Erythroblast (primary cell): Measurements from ENCODE around the gene PTPRM.

ENCODE experiments used
- GATA1 ChIP-seq: IDR thresholded peaks from 2 replicates; pipeline ENCODE4 v1.6.1; 2011; ENCODE audit warnings: low read depth, mild to moderate bottlenecking, control low read depth, low read length, moderate library complexity
- POLR2A ChIP-seq: IDR thresholded peaks from 2 replicates; pipeline ENCODE4 v1.6.1; 2011; ENCODE audit warnings: mild to moderate bottlenecking, low read length

DNA sequence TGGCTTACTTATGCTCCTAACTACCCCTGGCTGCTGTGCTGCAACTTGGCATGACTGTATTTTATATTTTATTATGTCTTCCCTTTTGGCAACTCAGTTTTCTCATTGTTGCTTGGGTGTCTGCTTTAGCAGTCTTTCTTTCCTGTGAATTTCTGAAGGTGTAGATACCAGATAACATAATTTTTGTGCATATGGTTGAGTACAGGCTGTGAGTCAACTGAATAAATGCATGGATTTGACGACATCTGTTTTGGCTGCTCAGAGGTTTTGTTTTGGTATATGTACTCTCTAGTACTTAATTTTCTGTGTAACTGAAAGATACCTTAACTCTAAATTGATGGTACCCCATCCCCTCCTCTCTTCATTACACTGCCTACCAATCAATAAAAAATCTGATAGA, 303.1 kb downstream of the PTPRM start:
- TF ChIP-seq POLR2A (no peak), GATA1 (no peak)
